GM18502 (cell line): ENCODE results near the gene ZMIZ2.
"Not testable (repeated sequence)": the region's sequence is repeated elsewhere in the genome, so short reads cannot be mapped to it uniquely, and the experiment has no call there.

Experiments used
- ATAC-seq: cut with Tn5 transposase; IDR thresholded peaks from one replicate; pipeline ENCODE4 v1.9.1; 2021; ENCODE audit warnings: mild to moderate bottlenecking; ENCODE audit not compliant: unreplicated experiment, poor library complexity

ZMIZ2 gene

DNA sequence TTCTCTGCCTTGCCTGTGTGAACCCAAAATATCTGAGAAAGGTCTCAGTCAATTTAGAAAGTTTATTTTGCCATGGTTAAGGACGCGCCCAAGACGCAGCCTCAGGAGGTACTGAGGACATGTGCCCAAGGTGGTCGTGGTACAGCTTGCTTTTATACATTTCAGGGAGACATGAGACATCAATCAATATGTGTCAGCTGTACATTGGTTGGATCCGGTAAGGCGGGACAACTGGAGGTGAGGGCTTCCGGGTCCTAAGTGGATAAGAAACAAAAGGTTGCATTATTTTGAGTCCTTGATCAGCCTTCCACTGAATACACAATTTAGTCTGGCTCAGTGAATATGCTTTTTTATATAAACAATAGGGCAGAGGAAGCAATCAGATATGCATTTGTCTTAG is 22.4 kb upstream of the ZMIZ2 start:
- ATAC-seq, result not testable (repeated sequence)

DNA sequence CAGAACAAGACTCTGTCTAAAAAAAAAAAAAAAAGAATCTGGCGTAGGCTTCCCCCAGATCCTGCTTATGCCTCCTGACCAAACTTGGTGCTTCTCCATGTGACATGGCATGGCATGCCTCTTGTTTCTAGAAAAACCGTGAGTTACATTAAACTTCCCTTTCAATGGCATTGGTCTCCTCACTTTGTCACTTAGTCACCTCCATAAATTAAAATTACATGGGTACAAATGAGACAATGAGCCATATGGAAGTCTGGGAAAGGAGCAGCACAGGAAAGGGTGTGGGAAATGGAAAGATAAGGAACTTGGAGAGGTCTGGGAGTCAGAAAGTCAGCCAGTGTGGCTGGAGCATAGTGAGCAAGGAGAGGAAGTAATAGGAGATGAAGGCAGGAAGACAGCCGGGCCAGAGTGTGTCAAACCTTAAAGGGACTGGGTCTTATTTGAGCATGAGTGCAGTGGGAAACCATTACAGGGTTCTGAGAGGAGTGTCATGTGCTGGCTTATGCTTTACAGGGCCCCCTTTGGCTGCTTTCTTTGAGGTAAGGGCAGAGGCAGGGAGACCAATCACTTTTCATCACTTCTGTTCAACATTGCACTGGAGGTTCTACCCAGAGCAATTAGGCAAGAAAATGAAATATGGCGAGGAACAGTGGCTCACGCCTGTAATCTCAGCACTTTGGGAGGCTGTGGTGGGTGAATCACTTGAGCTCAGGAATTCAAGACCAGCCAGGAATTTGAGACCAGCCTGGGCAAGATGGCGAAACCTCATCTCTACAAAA is 21.3 kb upstream of the ZMIZ2 start:
- ATAC-seq, result no peak

DNA sequence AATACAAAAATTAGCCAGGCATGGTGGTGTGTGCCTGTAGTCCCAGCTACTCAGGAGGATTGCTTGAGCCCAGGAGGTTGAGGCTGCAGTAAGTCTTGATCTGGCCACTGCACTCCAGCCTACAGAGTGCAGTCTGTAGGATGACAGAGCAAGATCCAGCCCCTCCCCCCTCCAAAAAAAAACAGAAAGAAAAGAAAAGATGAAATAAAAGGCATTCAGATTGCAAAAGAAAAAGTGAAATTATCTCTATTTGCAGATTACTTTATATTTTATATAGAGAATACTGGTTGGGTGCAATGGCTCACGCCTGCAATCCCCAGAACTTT is 20.7 kb upstream of the ZMIZ2 start:
- no peak for ATAC-seq

DNA sequence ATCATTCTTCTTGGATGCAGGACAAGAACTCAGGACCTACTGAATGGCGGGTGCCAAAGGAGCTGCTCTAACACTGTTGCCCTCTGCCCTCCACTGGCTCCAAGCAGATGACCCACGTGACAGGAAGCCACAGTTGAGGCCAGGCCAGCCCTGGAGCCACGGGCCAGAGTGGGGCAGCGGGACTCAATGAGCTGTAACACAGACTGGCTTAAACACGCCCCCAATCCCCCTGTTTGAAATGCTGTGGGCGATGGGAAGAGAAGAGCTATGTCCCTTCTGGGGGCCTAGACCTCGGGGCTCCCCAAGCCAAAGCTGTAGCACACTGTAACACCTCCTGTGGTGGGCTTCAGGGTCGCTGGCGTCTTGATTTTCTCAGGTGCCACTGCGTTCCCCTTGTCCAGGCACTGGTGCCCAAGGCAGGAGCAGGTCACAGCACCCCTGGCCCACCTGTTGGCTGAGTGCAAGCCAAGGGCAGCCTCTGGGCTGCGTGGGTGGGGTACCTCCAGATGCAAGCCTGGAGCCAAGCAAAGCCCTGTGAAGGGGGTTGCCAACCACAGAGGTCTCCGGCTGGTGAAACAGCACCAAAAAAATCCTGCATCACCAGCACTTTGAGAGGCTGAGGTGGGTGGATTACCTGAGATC is 18.6 kb upstream of the ZMIZ2 start:
- no peak for ATAC-seq

DNA sequence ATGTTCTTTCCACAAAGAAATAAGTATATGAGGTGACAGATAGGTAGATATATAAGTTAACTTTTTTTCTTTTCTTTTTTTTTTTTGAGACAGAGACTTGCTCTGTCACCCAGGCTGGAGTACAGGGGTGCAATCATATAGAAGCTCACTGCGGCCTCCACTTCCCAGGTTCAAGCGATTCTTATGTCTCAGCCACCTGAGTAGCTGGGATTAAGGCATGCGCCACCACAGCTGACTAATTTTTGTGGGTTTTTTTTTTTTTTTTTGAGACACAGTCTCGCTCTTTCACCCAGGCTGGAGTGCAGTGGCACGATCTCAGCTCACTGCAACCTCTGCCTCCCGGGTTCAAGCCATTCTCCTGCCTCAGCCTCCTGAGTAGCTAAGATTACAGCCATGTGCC is 15.7 kb upstream of the ZMIZ2 start:
- ATAC-seq, result not testable (repeated sequence)

DNA sequence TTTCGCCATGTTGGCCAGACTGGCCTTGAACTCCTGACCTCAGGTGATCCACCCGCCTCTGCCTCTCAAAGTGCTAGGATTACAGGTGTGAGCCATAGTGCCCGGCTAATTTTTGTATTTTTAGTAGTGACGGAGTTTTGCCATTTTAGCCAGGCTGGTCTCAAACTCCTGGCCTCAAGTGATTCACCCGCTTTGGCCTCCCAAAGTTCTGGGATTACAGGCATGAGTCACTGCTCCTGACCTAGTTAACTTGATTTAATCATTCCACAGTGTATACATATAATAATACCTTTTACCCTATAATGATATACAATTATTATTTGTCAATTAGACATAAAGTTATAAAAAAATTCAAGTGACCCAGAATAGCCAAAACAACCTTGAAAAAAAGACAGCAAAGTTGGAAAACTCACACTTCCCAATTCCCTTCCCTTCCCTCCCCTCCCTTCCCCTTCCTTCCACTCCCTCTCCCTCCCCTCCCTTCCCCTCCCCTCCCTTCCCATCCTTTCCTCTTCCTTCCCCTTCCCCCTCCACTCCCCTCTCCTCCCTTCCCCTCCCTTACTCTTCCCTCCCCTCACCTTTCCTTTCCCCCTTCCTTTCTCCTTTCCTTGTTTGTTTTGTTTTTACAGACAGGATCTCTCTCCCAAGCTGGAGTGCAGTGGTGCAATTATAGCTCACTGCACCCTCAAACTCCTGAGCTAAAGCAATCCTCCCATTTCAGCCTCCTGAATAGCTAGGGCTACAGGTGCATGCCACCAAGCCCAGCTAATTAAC is 14.8 kb upstream of the ZMIZ2 start:
- ATAC-seq, result no peak

DNA sequence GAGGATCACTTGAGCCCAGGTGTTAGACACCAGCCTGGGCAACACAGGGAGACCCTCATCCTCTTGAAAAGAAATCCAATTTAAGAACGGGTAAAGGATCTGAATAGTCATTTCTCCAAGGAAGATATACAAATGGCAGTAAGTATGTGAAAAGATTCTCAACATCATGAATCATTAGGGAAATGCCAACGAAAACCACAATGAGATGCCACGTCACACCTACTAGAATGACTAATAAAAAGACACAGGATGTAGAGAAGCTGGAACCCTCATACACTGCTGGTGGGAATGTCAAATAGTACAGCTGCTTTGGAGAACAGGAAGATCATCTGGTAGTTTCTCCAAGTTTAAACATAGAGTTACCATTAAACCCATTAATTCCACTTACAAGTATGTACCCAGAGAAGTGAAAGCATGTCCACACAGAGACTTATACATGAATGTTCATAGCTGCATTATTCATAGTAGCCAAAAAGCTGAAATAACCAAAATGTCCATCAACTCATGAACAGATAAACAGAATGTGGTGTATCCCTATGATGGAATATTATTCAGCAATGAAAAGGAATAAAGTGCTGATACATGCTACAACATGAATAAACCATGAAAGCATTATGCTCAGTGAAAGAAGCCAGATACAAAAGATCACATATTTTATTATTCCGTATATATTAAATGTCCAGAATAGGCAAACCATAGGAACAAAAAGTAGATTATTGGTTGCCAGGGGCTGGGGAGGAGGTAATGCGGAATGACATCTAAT is 13.1 kb upstream of the ZMIZ2 start:
- peak; percentile 68 for ATAC-seq

DNA sequence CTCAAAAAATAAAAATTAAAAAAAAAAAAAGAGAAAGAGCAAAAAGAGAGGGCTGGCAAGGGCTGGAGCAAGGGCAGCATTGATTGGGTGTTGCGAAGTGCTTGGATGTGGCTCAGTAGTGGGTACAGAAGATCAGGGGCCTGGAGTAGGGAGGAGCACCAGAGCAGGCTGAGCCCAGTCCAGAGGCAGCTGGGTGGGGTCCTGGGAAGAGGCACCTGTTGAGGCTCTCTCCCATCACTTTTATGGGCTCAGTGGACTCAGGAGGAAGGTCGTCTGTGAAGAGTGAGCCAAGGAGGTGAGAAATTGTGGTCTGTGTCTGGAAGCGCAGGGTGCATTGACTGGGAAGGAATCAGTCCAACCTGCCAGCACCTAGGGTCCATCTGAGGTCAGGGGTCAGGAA is 11.8 kb upstream of the ZMIZ2 start:
- ATAC-seq, result no peak

DNA sequence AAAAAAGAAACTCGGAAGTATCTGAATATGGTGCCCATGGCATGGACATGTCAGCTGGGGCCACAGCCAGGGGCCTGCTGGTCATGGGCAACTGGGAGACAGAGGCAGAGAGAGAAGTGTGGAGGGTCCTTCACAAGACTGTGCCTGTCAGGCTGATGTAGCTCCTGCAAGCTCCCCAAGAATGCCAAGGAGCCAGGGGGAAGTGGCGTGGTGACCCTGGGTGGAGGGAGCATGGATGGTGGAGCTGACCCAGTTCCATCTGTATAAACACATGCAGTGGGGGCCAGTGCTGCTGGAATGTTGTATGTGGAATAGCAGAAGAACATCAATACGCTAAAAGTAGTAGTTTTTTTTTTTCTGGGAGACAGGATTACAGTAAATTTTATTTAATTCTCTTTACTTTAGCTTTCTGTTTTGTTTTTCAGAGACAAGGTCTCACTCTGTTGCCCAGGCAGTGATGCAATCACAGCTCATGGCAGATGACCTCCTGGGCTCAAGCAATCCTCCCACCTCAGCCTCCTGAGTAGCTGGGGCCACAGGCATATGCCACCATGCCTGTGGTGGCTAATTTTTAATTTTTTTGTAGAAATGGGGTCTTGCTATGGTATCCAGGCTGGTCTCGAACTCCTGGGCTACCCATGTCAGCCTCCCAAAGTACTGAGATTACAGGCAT is 10.5 kb upstream of the ZMIZ2 start:
- ATAC-seq, result no peak

DNA sequence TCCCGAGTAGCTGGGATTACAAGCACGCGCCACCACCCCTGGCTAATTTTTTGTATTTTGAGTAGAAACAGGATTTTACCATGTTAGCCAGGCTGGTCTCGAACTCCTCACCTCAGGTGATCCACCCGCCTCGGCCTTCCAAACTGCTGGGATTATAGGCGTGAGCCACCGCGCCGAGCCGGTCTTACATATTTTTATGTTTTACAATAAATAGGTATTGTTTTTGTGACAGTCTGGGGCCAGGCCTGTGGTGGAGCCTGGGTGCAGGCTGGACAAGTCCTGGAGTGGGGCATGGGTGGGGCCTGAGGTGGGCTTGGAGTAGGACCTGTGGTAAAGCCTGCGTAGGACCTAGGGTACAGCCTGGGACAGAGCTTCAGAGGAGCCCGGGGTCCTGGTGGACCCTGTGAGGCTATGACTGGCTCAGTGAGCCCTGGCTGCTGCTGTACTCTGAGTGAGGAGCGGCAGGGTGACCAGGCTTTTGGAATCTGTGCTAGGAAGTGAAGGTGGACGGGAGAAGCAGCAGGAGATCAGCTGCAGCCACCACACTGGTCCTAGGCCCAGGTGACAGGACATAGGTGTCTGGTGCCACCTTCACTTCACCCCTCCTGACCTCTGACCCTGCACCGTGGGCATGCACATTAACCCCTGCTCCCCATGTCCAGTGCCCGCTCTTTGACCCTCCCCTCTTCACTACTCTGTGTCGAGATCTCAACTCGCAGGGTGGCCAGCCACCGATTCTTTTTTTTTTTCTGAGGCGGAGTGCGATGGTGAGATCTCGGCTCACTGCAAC is 9.6 kb upstream of the ZMIZ2 start:
- no peak for ATAC-seq

DNA sequence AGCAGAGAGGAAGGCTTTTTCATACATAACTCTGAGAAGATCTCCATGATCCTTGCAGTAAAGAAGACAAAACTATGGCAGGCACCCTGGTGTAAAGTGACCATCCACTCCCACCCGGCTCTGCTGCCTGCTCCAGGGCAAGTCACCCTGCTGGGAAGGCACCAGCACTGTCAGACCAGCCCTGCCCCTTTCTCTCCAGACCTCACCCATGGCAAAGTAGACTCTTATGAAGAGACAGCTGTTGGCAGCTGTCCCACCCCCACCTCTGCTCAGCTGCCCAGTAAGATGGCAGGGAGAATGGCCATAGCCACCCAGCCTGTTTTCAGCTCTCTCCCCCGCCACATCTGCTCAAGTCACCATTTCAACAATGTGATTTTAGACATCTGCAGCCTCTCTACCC is 8.6 kb upstream of the ZMIZ2 start:
- no peak for ATAC-seq

DNA sequence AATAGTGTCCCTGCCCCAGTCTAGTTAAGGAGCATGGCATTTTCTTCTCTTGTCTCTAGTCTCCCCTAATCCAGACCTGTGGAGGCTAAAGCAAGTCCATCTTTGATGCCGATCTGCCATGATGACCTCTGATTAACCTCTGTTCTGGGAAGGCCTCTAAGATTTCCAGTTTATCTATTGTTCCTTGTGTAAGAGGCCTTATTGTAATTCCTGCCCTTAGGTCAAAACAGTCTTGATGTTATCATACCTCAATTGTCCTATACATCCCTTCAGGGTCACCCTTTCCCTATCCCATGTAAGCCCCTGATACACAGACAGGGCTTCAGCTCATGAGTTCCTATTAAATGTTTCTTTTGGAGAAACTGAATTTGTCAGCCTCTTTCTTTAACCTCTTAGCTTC is 4.9 kb upstream of the ZMIZ2 start:
- ATAC-seq, result no peak

DNA sequence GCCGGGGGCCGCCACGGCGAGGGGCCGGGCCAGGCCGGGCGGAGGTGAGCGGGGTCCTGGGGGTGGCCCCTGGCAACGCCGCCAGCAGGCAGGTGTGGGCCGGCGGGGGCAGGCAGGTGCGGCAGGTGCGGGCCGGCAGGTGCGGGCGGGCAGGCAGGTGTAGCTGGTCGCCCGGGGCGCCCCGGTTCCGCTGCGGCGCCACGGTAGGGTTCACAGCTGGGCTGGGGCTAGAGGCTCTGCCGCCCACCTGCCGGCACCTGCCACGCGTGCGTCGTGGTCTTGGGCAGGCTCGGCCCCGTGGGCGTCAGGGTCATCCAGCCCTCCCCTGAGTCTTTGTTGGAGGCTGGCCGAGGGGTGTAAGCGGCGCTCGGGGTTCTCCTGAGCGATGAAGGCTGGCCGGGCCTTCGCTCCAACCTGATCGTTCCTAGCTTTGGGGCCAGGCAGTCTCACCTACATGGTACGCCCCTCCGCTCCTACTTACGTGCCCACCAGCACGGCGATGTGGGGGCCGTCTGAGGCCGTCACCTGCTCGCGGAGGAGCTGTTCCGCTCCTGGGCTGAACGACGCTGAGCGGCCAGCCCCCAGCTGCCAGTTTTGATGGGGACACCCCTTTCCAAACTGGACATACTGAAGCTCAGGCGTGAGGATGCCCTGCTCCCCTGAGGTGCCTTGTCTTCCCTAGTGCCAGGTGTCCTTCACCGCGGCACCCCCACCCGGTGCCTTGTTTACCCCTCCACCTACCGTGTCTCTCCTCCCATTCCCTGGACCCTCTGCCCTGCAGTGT is 493 bp downstream of the ZMIZ2 start:
- ATAC-seq, result peak; percentile 15

DNA sequence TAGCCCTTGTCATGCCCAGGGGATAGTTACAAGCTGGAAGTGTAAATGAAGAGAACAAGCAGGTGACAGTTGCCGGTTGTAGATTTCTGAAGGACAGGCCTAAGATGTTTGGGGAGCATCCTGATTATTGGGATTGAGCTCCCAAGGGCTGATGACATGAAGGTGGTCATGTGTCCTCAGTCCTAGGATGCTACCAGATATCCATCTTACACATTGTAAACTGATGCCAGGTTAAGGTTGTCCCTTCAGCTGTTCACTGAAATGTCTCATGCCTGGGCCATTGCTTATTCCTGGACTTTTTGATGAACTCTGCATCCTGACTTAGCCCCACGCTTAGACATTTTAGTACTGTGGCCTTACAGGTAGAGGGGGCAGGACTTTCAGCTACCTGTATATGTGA is 1.3 kb downstream of the ZMIZ2 start:
- ATAC-seq, result no peak

DNA sequence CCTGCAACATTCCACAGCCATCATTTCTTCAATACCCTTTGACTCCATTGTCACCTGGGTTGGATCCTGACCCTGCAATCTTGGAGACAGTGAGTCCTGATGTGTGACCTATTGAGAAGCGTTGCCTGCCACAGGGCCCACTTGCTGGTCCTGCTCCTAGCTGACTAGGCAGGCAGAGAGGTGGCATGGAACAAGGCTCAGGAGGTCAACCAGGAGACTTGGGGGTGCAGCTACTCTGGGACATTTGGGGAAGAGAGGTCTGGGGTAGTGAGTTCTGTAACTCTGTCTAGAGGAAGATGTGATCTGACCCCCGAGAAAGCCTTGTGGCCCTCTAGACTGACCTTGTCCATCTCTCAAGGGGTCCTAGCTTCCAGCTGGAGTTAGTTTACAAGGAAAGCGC is 1.8 kb downstream of the ZMIZ2 start:
- no peak for ATAC-seq

DNA sequence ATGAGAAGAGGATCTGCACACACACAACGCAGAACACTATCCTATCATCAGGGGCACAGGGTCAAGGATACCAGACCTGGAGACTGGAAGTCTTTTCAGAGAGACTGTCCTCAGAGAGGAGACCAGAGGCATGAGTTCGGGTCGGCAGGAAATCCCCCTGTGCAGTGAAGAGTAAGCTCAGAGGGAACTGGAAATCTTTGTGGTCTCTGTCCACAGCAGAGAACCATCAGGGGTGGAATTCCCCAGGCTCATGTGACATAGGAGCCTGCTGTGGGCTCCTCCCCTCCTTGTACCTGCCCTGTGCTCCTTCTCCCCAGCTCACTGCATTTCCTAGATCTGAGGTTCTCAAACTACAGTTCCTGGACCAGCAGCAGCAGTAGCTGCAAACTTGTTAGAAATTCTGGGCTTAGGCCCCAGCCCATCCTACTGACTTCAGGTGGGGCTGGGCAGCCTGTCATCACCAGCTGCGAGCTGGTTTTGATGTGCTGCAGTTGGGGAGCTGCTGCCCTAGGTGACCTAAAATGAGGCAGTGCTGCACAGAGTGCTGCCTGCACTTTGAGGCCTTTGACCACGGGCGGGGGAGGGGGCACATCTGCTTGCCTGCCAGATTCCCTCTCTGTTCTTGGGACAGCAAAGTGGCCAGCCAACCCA is 2.4 kb downstream of the ZMIZ2 start:
- ATAC-seq, result peak; percentile 68

DNA sequence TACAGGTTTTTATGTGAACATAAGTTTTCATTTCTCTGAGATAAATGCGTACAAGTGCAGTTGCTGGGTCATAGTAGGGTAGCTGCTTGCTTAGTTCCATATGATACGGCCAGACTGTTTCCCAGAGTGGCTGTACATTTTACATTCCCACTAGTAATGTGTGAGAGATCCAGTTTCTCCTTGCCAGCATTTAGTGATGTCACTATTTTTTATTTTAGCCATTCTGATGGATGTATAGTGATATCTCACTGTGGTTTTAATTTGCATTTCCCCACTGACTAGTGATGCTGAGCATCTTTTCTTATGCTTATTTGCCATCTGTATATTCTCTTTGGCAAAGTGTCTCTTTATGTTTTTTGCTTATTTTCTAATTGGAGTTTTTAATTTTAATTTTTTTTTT is 4.2 kb downstream of the ZMIZ2 start:
- ATAC-seq, result no peak
